Activated naive CD8-positive, alpha-beta T cell (primary cell): ENCODE results near the gene ARRDC3.
"Not testable (repeated sequence)": the region's sequence is repeated elsewhere in the genome, so short reads cannot be mapped to it uniquely, and the experiment has no call there.

Source experiments
- H3K27ac Mint-ChIP-seq: one replicate; pipeline ENCODE4 v1.8.0; 2021; ENCODE audit warnings: mixed read lengths
- H3K27me3 Mint-ChIP-seq: one replicate; pipeline ENCODE4 v1.8.0; 2021; ENCODE audit warnings: mixed read lengths
- H3K36me3 Mint-ChIP-seq: one replicate; pipeline ENCODE4 v1.8.0; 2021; ENCODE audit warnings: mixed read lengths
- H3K4me1 Mint-ChIP-seq: one replicate; pipeline ENCODE4 v1.8.0; 2021; ENCODE audit warnings: low read depth, mixed read lengths
- H3K4me3 Mint-ChIP-seq: one replicate; pipeline ENCODE4 v1.8.0; 2021; ENCODE audit warnings: mild to moderate bottlenecking, mixed read lengths
- H3K9me3 Mint-ChIP-seq: one replicate; pipeline ENCODE4 v1.8.0; 2021; ENCODE audit warnings: low read depth, mixed read lengths

Gene ARRDC3

DNA sequence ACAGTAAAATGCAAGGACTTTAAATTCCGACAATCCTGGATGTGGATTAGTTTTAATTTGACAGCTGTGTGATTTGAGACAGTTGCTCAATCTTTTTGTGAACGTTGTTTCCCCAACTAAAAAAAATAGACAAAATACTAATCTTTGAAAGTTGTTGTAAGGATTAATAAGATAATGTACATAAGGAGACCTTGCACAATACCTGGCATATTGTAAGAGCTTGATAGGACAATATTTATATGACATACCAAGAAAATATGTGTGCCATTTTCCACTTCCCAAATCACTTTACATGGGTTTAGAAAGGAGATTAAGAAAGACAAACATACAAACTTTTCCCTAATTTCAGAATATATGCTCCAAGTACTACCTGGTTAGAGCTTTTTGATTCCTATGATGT, 25.3 kb downstream of the ARRDC3 start:
- H3K9me3 Mint-ChIP-seq: peaks cover 8% of the 10 kb centered on the region
- peaks cover 20% of the 10 kb centered on the region for H3K4me1 Mint-ChIP-seq
- no peak overlapping the region for H3K4me3 Mint-ChIP-seq
- peaks cover 10% of the 10 kb centered on the region for H3K36me3 Mint-ChIP-seq
- no peak overlapping the region for H3K27ac Mint-ChIP-seq
- no peaks in the 10 kb centered on the region for H3K27me3 Mint-ChIP-seq

DNA sequence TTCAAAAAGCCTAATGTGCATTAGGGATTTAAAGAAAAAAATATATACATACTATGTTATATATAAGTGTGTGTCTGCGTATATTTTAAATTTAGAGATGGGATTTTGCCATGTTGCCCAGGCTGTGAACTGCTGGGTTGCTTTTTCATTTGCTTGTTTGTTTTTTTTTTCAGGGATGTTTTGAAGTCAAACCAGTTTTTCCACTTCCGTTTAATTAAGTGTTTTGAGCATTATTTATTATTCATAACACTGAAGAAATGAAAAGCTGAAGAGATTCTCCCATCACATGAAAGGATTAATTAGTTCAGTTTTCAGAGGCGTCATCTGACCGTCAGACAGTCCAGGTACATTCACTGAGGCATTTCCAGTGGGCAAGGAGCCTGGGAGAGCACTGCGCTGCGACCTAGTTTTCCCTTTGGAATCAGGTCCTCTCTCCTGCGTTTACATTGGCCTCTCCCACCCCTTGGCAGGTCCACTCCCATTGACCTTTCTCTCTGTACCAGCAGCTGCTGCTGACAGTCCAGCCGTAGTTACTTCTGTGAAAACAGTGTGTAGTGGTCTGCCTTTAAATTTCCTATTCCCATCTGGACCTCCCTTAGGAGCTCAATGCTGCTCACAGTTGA, 26.0 kb downstream of the ARRDC3 start:
- Mint-ChIP-seq H3K27me3 (no peaks in the 10 kb centered on the region), H3K36me3 (peaks cover 6% of the 10 kb centered on the region), H3K9me3 (peaks cover 8% of the 10 kb centered on the region), H3K4me1 (peaks cover 20% of the 10 kb centered on the region), H3K4me3 (no peak overlapping the region), H3K27ac (no peak overlapping the region)

DNA sequence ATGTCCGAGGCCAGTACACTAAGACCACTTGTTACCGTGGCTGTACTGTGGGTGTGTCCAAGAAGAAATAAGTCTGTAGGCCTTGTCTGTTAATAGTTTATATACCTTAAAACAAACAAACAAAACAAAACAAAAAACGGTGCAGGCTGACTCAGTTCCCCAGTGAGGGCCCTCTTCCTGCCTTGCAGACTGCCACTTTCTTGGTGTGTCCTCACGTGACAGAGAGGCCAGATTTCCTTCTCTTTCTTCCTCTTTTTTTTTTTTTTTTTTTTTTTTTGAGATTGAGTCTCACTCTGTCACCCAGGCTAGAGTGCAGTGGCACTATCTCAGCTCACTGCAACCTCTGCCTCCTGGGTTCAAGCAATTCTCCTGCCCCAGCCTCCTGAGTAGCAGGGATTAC, 28.2 kb downstream of the ARRDC3 start:
- not testable (repeated sequence) for H3K36me3 Mint-ChIP-seq, H3K4me3 Mint-ChIP-seq, H3K27me3 Mint-ChIP-seq, H3K4me1 Mint-ChIP-seq, H3K27ac Mint-ChIP-seq, H3K9me3 Mint-ChIP-seq

DNA sequence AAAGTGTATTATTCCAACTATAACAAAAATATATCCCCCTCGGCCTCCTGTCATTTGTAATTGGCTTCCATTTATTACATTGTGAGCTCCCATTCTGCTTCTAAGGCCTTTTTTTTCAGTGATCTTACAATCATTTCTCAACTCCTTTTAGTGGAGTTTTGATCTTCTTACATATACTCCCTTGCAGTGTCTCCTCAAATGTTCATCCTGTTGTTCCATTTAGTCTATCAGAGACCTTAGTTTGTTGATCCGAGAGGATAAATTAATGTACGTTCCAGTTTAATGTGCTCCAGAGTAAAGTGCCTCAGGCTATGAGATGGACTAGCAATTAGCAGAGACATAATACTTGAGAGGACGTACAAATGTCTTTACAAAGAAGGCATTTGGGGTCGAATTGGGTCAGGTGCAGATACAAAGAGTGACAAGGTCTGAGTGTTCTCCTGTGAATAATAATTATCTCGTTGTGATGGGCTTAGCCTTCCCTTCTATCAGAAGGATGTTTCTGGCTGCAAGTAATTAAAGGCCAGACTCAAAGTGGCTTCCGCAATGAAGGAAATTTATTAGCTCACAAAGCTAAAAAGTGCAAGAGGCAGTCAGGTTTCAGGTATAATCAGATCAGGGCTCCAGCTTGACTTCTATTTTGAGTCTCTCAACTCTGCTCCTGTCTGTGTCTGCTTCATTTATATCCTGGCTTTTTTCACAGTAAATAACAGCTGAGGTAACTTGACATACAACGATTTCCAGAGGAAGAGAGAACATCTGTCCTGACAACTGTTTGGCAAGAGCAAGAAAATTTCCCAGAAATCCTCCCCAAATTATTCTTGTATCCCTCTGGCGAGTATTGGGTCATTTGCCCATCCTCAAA, 30.1 kb downstream of the ARRDC3 start:
- Mint-ChIP-seq H3K27me3 (no peaks in the 10 kb centered on the region), H3K9me3 (no peaks in the 10 kb centered on the region), H3K27ac (no peak overlapping the region), H3K4me3 (no peak overlapping the region), H3K36me3 (peaks cover 3% of the 10 kb centered on the region), H3K4me1 (peaks cover 7% of the 10 kb centered on the region)

DNA sequence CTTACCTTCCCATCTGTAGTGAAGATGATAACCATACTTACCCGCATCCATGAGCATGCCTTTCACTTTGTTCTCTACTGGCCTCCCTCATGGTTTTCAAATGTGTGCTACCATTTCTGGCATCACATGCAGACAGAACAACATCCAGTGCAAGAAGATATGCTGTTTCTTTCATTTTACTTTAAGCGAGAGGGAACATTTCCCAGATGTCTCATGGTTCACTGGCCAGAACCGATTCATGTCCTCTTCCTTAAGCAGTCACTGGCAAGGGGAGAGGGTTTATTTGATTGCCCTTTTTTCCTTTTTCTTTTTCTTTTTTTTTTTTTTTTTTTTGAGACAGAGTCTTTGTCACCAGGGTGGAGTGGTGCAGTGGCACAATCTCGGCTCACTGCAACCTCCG, 37.7 kb downstream of the ARRDC3 start:
- H3K27me3 Mint-ChIP-seq: no peaks in the 10 kb centered on the region
- H3K36me3 Mint-ChIP-seq: peaks cover 3% of the 10 kb centered on the region
- no peak overlapping the region for H3K4me3 Mint-ChIP-seq
- peaks cover 2% of the 10 kb centered on the region for H3K4me1 Mint-ChIP-seq
- no peaks in the 10 kb centered on the region for H3K9me3 Mint-ChIP-seq
- H3K27ac Mint-ChIP-seq: no peak overlapping the region

DNA sequence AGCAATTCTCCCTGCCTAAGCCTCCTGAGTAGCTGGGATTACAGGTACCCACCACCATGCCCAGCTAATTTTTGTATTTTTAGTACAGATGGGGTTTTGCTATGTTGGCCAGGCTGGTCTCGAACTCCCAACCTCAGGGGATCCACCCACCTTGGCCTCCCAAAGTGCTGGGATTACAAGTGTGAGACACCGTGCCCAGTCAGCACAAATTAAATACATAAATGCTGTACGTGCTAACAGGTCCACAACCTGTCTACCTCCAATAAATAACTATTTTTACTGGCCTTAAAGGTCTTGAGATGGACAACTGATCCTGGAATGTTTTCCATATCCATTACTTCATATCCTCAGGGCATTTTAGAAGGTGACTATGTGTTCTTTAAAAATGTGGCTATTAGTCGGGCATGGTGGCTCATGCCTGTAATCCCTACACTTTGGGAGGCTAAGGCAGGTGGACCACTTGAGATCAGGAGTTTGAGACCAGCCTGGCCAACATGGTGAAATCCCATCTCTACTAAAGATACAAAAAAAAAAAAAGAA, 38.4 kb downstream of the ARRDC3 start:
- H3K27me3 Mint-ChIP-seq, H3K9me3 Mint-ChIP-seq, H3K4me3 Mint-ChIP-seq, H3K27ac Mint-ChIP-seq, H3K4me1 Mint-ChIP-seq, H3K36me3 Mint-ChIP-seq: not testable (repeated sequence)

DNA sequence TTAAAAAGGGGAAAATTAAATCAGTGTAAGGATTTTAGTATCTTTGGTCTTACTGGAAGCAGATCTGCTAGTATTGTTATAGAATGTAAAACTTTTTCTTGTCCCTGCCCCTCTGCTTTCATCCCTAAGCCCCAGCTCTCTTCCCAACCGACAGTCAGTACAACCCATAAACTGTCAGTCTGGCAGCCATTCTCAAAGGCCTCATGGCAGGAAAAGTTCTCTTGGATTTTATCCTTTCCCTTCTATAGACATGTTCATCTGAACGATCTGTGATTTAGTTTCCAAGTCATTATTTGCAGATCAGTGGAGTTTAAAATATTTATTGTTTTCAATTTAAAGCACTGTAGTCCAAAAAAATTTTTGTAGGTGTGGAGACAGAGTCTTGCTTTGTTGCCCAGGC, 39.2 kb downstream of the ARRDC3 start:
- Mint-ChIP-seq H3K36me3 (peaks cover 3% of the 10 kb centered on the region), H3K9me3 (no peaks in the 10 kb centered on the region), H3K27ac (no peak overlapping the region), H3K4me3 (no peak overlapping the region), H3K4me1 (no peaks in the 10 kb centered on the region), H3K27me3 (no peaks in the 10 kb centered on the region)

DNA sequence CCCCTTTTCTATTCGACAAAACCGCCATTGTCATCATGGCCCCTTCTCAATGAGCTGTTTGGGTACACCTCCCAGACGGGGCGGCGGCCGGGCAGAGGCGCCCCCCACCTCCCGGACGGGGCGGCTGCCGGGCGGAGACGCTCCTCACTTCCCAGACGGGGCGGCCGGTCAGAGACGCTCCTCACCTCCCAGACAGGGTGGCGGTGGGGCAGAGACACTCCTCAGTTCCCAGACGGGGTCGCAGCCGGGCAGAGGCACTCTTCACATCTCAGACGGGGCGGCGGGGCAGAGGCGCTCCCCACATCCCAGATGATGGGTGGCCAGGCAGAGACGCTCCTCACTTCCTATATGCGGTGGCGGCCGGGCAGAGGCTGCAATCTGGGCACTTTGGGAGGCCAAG, 40.2 kb downstream of the ARRDC3 start:
- H3K27ac Mint-ChIP-seq, H3K4me1 Mint-ChIP-seq, H3K27me3 Mint-ChIP-seq, H3K4me3 Mint-ChIP-seq, H3K36me3 Mint-ChIP-seq, H3K9me3 Mint-ChIP-seq: not testable (repeated sequence)

DNA sequence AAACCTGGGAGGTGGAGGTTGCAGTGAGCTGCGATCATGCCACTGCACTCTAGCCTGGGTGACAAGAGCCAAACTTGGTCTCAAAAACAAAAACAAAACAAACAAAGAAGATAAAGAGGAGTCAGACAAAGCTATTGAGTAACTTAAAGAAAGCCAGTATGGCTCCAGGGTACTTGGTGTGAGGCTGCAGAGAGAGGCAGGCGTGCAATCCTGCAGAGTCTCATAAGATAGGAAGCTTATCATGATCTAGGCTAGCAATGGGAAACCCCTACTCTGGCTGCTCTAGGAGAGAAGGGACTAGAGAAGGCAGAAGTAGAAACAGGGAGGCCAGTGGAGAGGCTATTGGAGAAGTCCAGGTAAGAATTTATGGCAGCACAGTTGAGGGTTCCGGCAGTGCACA, 42.0 kb downstream of the ARRDC3 start:
- H3K36me3 Mint-ChIP-seq: no peaks in the 10 kb centered on the region
- no peaks in the 10 kb centered on the region for H3K27me3 Mint-ChIP-seq
- no peak overlapping the region for H3K4me3 Mint-ChIP-seq
- H3K27ac Mint-ChIP-seq: no peak overlapping the region
- H3K9me3 Mint-ChIP-seq: no peaks in the 10 kb centered on the region
- H3K4me1 Mint-ChIP-seq: no peaks in the 10 kb centered on the region

DNA sequence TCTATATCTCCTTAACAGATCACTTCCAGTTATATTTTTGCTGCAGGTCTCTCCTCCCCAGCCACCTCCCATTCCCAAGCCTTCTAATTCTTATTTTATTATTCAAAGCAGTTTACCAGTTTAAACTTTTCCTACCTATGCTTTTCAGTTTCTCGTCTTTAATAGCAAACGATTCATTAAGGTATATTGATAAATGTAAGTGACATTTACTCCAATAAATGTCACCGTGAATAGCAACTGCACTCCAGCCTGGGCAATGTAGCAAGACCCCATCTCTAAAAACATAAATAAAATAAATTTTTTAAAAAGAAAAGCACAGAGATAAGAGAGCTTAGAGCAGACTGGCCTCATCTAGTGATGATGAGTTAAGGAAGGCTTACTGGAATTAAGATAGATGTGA, 42.6 kb downstream of the ARRDC3 start:
- H3K27me3 Mint-ChIP-seq: no peaks in the 10 kb centered on the region
- no peak overlapping the region for H3K4me3 Mint-ChIP-seq
- no peak overlapping the region for H3K27ac Mint-ChIP-seq
- no peaks in the 10 kb centered on the region for H3K4me1 Mint-ChIP-seq
- H3K9me3 Mint-ChIP-seq: no peaks in the 10 kb centered on the region
- H3K36me3 Mint-ChIP-seq: no peaks in the 10 kb centered on the region

DNA sequence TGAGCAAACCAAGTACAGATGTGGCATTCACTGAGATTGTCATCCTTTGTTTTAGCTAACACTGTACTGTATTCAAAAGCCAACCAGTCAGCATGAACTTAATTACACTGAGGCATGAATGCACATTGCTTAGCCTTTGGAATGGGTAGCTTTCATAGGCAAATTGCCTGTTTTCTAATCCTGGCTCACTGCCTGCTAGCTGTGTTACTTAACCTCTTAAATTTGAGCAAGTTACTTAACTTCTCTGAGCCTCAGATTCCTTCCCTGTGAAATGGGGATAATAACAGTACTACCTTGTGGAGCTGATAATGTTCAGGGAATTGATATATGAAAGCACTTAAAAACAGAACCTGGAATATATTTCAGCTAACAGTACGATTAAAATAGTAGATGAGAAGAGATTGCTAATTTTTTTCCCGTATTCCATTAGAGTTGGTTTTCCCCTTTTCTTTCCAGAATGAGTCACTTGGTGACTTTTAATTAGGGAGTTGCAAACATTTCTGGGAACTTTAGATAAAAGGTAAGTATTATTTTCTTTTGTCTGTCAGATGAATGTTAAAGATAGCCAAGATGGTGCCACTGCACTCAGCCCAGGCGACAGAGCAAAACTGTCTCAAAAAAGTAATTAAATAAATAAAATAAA, 43.9 kb downstream of the ARRDC3 start:
- Mint-ChIP-seq H3K27me3 (no peaks in the 10 kb centered on the region), H3K4me3 (no peak overlapping the region), H3K4me1 (no peaks in the 10 kb centered on the region), H3K9me3 (no peaks in the 10 kb centered on the region), H3K27ac (no peak overlapping the region), H3K36me3 (no peaks in the 10 kb centered on the region)

DNA sequence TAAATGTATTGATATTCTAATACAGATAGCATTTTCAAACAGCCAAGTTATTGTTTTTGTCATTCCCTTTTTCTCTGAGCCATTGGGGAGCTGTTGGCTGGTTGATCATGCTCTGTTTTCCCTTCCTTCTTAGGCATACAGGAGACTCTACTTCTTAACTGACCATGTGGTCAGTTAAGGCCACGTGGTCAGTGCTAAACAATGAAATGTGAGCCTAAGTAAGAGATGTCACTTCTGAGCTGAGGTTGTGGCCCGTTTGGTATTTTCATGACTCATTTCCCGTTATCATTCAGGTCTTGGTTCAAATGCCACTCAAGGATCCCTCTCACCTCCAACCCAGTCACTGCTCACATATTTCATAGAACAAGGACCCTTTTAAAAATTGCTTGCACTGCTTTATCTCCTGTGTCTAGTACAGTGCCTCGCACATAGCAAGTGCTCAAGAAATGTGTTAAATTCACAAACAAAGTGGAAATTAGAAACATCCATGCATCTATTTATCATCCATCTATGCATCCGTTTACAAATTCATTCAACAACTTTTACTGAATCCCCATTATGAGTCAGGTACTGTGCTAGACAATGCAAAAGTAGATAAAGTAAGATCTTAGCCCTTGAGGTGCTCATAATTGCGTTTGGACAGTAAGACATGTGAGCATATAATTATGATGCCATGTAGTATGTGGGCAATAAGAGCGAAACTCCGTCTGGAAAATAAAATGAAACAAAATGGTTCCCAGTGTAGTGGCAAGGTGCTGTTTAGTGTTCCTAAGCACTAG, 50.7 kb downstream of the ARRDC3 start:
- Mint-ChIP-seq H3K4me1 (peaks cover 13% of the 10 kb centered on the region), H3K27me3 (no peaks in the 10 kb centered on the region), H3K27ac (no peak overlapping the region), H3K9me3 (no peaks in the 10 kb centered on the region), H3K36me3 (no peaks in the 10 kb centered on the region), H3K4me3 (no peak overlapping the region)

DNA sequence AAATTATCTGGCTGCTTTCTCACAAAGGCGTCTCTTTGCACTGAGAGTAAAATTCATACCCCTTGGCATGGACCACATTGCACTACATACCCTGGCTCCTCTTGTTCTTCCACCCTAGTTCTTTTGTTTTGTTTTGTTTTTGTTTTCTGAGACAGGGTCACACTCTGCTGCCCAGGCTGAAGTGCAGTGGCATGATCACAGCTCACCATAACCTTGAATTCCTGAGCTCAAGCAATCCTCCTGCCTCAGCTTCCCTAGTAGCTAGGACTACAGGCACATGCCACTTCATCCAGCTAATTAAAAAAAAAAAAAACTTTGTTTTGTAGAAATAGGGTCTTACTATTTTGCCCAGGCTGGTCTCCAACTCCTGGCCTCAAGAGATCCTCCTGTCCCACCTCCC, 51.4 kb downstream of the ARRDC3 start:
- H3K4me3 Mint-ChIP-seq: no peak overlapping the region
- H3K36me3 Mint-ChIP-seq: no peaks in the 10 kb centered on the region
- H3K27ac Mint-ChIP-seq: no peak overlapping the region
- no peaks in the 10 kb centered on the region for H3K9me3 Mint-ChIP-seq
- H3K27me3 Mint-ChIP-seq: no peaks in the 10 kb centered on the region
- H3K4me1 Mint-ChIP-seq: peaks cover 13% of the 10 kb centered on the region

DNA sequence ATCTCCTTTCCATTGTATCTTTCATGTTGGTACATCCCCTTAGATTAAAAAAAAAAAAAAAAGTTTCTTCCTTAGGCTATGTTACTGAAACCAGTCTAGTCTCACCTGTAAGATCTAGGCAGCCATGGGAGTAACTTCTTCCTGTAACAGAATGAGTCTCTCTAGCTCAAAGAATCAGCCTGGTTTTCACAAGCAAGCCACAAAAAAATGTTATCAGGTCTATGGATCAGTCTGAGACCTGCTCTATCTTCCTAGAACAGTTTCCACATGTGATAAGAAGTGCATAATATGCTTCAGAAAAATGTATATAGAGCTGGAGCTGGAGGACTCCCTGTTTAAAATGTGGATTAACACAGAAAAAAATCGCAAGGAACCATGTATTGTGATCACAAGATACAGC, 53.8 kb downstream of the ARRDC3 start:
- no peaks in the 10 kb centered on the region for H3K36me3 Mint-ChIP-seq
- H3K4me3 Mint-ChIP-seq: no peak overlapping the region
- H3K4me1 Mint-ChIP-seq: peaks cover 13% of the 10 kb centered on the region
- H3K27me3 Mint-ChIP-seq: no peaks in the 10 kb centered on the region
- no peaks in the 10 kb centered on the region for H3K9me3 Mint-ChIP-seq
- H3K27ac Mint-ChIP-seq: no peak overlapping the region

DNA sequence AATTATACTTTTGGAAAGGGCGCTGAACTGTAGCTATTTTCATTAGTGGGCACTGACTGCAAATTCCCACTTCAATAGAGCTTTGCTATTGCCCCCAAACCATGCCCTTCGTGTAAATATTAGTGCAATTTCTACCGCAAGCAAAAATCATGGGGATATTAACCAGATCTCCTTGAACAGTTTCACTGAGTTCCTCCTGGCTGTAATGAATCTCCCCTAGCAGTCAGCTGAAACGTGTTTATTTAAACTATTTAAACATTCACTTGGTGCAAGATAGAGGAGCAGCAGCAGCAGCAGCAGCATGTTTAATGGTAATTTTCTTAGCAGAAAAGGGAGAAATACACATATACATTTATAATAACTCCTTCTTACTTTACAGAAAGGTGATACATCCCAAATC, 54.4 kb downstream of the ARRDC3 start:
- Mint-ChIP-seq H3K9me3 (no peaks in the 10 kb centered on the region), H3K4me3 (no peak overlapping the region), H3K36me3 (no peaks in the 10 kb centered on the region), H3K27ac (no peak overlapping the region), H3K27me3 (no peaks in the 10 kb centered on the region), H3K4me1 (peaks cover 13% of the 10 kb centered on the region)
